Medulla oblongata (tissue), 1 donor: ENCODE measurements around the gene ZNF8.
A peak's percentile ranks its signal among the peaks of the same experiment; 100 is the strongest.
"Not testable (repeated sequence)": the region's sequence is repeated elsewhere in the genome, so short reads cannot be mapped to it uniquely, and the experiment has no call there.

Experiments used
- DNase-seq: peaks from one replicate; pipeline ENCODE4 v3.0.0-alpha.2; 2015; ENCODE audit errors: extremely low spot score

Gene ZNF8

GRCh38 chr19:58336216-58336615 lies 57.5 kb downstream of the ZNF8 start:
- no peak for DNase-seq

GRCh38 chr19:58336820-58337219 lies 58.1 kb downstream of the ZNF8 start:
- DNase-seq, result no peak

GRCh38 chr19:58338336-58338735 lies 59.6 kb downstream of the ZNF8 start:
- DNase-seq, result no peak

- DNase-seq, result no peak
Measured at GRCh38 chr19:58338825-58339558, 60.2 kb downstream of the ZNF8 start.

GRCh38 chr19:58345558-58345957 lies 66.8 kb downstream of the ZNF8 start:
- DNase-seq, result no peak

- peak; percentile 67 for DNase-seq
Measured at GRCh38 chr19:58346961-58347929, 68.5 kb downstream of the ZNF8 start.

- not testable (repeated sequence) for DNase-seq
Measured at GRCh38 chr19:58348080-58348479, 69.3 kb downstream of the ZNF8 start.

GRCh38 chr19:58349590-58349989 lies 70.8 kb downstream of the ZNF8 start:
- no peak for DNase-seq

GRCh38 chr19:58350001-58350861 lies 71.5 kb downstream of the ZNF8 start:
- DNase-seq, result no peak

- DNase-seq, result no peak
Measured at GRCh38 chr19:58350871-58351557, 72.3 kb downstream of the ZNF8 start.

GRCh38 chr19:58351558-58351878 lies 72.8 kb downstream of the ZNF8 start:
- DNase-seq, result no peak

GRCh38 chr19:58351990-58352755 lies 73.4 kb downstream of the ZNF8 start:
- DNase-seq, result no peak
